Placental pericyte (primary cell): ENCODE results near the gene PATL1. TPM values are rescaled to one million over a fixed set of nuclear protein-coding genes. Genes with fewer than 3 reads are reported as not detected.

ENCODE experiments used
- small RNA-seq: library from RNA; depleted of rRNA; stranded (forward); fragments of <200 nt; gene quantifications from one replicate; pipeline ENCODE3, GENCODE V24; 2012; ENCODE audit warnings: low replicate concordance
- total RNA-seq: library from RNA; depleted of rRNA; stranded (reverse); fragments of >200 nt; gene quantifications from 2 replicates; pipeline ENCODE4 v1.2.3, GENCODE V29; 2012

The PATL1 gene
- total RNA-seq: 19.2 and 33.9 TPM in 2 replicates

GRCh38 chr11:59668950-59669610, at the start of gene PATL1:
TSS of gene PATL1 (minus strand) at chr11:59669037. CDS start at chr11:59668895, 142 bp downstream.

GRCh38 chr11:59713745-59714144, 44.9 kb upstream of the PATL1 start, which contains the start of gene OR10V1:
TSS of gene OR10V1 (minus strand) at chr11:59713845. CDS start at chr11:59713845, 0 bp downstream.

GRCh38 chr11:59615637-59616395, 53.0 kb downstream of the PATL1 start, which contains the start of gene OSBP:
TSS of gene OSBP (minus strand) at chr11:59615774. CDS start at chr11:59615664, 110 bp downstream.

Small RNA genes within 50 kb of the gene (small RNA-seq; reads per million reads assigned to genes)
- not detected for gene MIR3162

Other genes with a start within 250 kb of the PATL1 start
- not detected in 2 replicates for gene OR5A2, start 242.6 kb downstream of the PATL1 start, total RNA-seq
- gene OR5A1, start 232.6 kb downstream of the PATL1 start, total RNA-seq: not detected in 2 replicates
- gene OR4D6, start 212.1 kb downstream of the PATL1 start, total RNA-seq: not detected in 2 replicates
- not detected in 2 replicates for gene OR4D10, start 195.7 kb downstream of the PATL1 start, total RNA-seq
- not detected in 2 replicates for gene OR4D11, start 165.5 kb downstream of the PATL1 start, total RNA-seq
- not detected in 2 replicates for gene OR4D9, start 157.5 kb downstream of the PATL1 start, total RNA-seq
- gene OSBP, start 53.3 kb downstream of the PATL1 start, total RNA-seq: 28.2 and 77.7 TPM in 2 replicates
- gene OR10V1, start 44.8 kb upstream of the PATL1 start, total RNA-seq: not detected in 2 replicates
- gene STX3, start 86.3 kb upstream of the PATL1 start, total RNA-seq: 32.5 and 115 TPM in 2 replicates
- gene MRPL16, start 141.7 kb upstream of the PATL1 start, total RNA-seq: 19.9 and 37.5 TPM in 2 replicates
- not detected in 2 replicates for gene CBLIF, start 176.5 kb upstream of the PATL1 start, total RNA-seq
- not detected in 2 replicates for gene TCN1, start 197.4 kb upstream of the PATL1 start, total RNA-seq
- not detected in 2 replicates for gene OOSP3, start 209.7 kb upstream of the PATL1 start, total RNA-seq